GM21390 (cell line): ENCODE results near the gene PHF19.

Source experiments
- ATAC-seq: cut with Tn5 transposase; IDR thresholded peaks from one replicate; pipeline ENCODE4 v1.9.1; 2021; ENCODE audit not compliant: unreplicated experiment

Gene PHF19

GRCh38 chr9:120874226-120875194 is 2.5 kb downstream of the PHF19 start:
- ATAC-seq, result no peak

- ATAC-seq, result no peak
Observed at GRCh38 chr9:120873512-120873911, 3.5 kb downstream of the PHF19 start.

- ATAC-seq, result no peak
Observed at GRCh38 chr9:120872791-120873502, 4.0 kb downstream of the PHF19 start.

GRCh38 chr9:120870206-120870605 is 6.8 kb downstream of the PHF19 start:
- ATAC-seq, result no peak

- no peak for ATAC-seq
Observed at GRCh38 chr9:120869726-120870125, 7.3 kb downstream of the PHF19 start.

- no peak for ATAC-seq
Observed at GRCh38 chr9:120869360-120869687, 7.7 kb downstream of the PHF19 start.

GRCh38 chr9:120868676-120869359 is 8.2 kb downstream of the PHF19 start:
- peak; percentile 89 for ATAC-seq

GRCh38 chr9:120868339-120868675 is 8.7 kb downstream of the PHF19 start:
- ATAC-seq, result no peak

- no peak for ATAC-seq
Observed at GRCh38 chr9:120867676-120868338, 9.2 kb downstream of the PHF19 start.

GRCh38 chr9:120866651-120867050 is 10.3 kb downstream of the PHF19 start:
- no peak for ATAC-seq

- no peak for ATAC-seq
Observed at GRCh38 chr9:120865809-120866208, 11.2 kb downstream of the PHF19 start.

- ATAC-seq, result no peak
Observed at GRCh38 chr9:120865176-120865575, 11.8 kb downstream of the PHF19 start.

GRCh38 chr9:120864719-120865118 is 12.3 kb downstream of the PHF19 start:
- ATAC-seq, result no peak

- ATAC-seq, result no peak
Observed at GRCh38 chr9:120863833-120864232, 13.2 kb downstream of the PHF19 start.

GRCh38 chr9:120862452-120862851 is 14.5 kb downstream of the PHF19 start:
- no peak for ATAC-seq

- no peak for ATAC-seq
Observed at GRCh38 chr9:120861935-120862334, 15.1 kb downstream of the PHF19 start.

GRCh38 chr9:120860083-120860482 is 16.9 kb downstream of the PHF19 start:
- ATAC-seq, result no peak

GRCh38 chr9:120859361-120859760 is 17.6 kb downstream of the PHF19 start:
- no peak for ATAC-seq

- ATAC-seq, result no peak
Observed at GRCh38 chr9:120857902-120858301, 19.1 kb downstream of the PHF19 start.

- no peak for ATAC-seq
Observed at GRCh38 chr9:120857481-120857880, 19.5 kb downstream of the PHF19 start.

- no peak for ATAC-seq
Observed at GRCh38 chr9:120856700-120857099, 20.3 kb downstream of the PHF19 start.
